GM11168 (cell line): Measurements from ENCODE around the gene MYO18B.

Experiments
- in situ Hi-C: fragments of 300-500 bp; cut with MboI; formaldehyde crosslinking; loops from one replicate; pipeline ENCODE4 v1.12.0; 2022; ENCODE audit warnings: low sequenced_read_pairs; ENCODE audit not compliant: unreplicated experiment

MYO18B gene

DNA sequence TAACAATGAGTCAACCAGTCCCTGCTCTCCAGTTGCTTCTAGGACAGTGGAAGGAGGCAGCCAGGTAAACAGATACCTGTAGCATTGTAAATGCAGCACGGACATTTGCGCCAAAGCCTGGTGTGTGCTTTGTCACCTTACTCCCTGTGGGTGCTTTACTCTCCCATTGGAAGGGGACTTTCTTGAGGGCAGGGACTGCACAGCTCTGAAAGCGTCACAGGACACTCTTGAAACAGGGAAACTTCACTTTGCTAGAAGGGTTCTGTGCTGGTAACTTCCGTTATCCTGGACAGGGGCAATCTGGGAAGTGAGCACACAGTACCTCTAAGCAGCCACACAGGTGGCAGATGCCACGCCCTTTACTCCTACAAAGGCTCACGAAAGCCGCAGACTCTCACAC lies 99.8 kb downstream of the MYO18B start:
- in situ Hi-C loops: no loop called here

DNA sequence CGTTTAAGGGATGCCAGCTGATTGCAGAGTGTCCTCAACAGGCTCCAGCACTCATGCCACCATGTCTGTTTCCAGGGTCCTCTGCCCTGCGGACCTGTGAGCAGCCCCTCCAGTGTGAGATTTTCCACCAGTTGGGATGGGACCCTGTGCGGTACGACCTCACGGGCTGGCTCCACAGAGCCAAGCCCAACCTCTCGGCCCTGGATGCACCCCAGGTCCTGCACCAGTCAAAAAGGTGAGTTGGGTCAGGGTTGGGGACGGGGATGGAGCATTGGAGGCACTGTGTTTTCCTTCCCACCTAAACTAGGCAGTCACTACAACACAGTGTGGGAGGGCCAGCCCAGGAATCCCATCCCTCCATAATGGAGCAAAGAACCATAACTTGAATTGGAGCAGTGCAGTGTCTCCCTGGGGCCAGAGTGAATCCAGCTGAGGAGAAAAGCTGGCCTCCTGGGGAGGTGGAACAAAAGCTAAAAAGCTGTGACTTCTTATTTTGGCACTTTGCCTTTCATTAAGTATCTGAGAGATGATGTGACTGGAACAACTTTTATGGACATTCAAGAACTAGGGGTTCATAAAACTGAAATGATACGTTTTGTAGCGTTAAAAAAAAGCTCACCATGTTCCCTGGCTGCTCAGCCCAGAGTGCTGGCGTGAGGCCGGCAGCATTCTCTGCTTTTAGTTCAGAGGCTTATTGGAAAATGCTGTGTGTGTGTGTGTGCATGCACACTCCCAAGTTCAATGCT lies 101.8 kb downstream of the MYO18B start:
- in situ Hi-C loops: no loop called here

GRCh38 chr22:25844601-25845000 lies 102.6 kb downstream of the MYO18B start:
- in situ Hi-C loops: no loop called here

GRCh38 chr22:25845985-25846745 lies 104.2 kb downstream of the MYO18B start:
- in situ Hi-C loops: no loop called here

DNA sequence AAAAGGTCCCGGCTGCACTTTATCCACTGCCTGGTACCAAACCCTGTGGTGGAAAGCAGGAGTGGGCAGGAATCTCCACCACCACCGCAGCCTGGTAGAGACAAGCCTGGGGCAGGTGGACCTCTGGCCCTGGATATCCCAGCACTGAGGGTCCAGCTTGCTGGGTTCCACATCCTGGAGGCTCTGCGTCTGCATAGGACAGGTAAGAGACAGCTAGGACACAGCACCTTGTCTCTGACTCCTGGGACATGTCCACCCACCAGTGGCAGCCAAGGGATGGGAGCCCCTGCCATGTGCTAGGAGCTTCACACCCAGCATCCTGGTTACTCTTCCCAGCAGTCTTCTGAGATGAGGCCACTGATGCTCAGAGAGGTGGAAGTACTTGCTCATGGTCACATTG lies 105.5 kb downstream of the MYO18B start:
- in situ Hi-C loops: no loop called here

DNA sequence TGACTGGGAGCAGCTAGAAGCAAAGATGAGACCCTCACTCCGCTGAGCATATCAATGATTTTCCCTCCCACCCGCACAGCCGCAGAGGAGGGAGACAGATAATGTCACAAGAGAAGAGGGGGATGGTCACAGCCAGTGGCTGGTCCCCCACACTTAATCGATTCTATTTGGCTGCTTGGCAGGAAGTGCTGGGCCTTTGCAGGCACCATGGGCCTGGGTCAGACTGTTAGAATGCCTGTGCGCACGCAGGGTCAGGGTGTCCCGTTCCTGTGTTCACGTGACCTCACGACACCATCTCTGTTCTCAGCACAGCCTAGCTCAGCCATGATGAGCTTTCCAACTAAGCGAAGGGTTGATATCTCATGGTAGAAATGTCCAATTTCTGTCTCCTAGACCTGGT lies 107.0 kb downstream of the MYO18B start:
- in situ Hi-C loops: no loop called here

DNA sequence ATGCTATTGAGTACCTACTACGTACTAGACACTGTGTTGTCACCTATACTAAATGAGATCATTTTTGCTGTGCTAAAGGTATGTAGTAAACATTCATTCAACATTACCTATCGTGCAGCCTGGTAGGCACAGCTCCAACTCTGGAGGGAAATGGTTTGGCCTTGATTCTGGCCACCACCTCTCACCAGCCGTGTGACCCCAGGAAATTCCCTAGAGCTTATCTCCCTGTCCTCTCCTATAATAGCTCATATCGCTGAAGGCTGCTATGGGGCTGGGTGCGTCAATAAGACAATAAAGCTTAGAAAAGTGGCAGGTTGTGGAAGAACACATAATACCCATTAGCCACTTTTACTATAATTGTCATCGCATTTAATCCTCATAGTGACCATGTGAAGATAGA lies 107.5 kb downstream of the MYO18B start:
- in situ Hi-C loops: no loop called here

DNA sequence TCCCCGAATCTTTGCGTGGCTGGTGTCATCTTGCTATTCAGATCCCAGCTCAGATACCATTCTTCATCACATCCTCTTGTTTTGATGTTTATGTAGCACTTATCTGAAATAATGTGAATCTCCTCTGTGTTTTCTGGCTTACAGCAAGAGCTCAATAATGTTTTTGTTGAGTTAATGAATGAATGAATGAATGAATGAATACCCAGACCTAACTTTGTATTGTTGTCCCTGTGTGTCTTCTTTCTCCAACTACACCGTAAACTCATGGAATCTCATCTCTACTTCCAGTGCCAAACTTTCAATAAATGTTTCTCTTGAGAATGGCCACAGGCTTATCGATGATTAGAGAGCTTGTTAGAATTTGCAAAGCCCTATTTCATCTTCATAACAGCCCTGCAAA lies 110.2 kb downstream of the MYO18B start:
- in situ Hi-C loops: no loop called here

- in situ Hi-C loops: no loop called here
Measured at GRCh38 chr22:25853078-25853477, 111.1 kb downstream of the MYO18B start.

DNA sequence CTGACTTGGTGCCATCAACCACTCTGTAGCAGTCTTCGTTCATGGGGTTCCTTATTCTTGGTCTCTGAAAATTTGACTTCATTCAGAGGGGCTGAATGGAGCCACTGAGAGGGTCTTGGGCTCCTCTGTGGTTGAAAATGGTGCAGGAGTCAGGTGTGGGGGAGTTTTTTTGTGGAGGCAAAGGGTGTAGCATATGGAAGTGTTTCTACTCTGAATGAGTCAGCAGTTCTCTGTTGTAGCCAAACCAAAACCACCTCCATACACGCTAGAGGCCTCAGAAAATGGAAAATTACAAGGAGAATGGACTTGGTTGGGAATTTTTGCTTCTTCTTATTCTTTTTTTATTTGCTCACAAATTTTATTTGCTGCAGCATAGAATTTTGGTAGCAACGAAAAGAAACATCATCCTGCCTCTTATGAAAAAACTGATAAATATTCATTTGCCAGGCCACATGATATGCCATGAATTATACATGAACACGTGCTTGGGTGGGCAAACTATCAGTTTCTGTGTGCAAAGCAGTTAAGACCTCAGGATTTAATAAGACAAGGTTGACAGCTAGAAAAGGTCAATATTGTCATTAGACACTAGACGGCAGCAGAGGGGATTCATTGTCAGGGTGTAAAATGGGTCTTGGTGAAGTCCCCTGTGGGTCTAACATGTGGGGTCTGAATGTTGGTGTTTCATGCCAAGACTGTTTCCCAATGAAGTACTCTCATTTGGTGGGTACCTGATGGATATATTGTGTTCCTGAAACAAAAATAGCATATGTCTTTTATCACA lies 111.7 kb downstream of the MYO18B start:
- in situ Hi-C loops: no loop called here

DNA sequence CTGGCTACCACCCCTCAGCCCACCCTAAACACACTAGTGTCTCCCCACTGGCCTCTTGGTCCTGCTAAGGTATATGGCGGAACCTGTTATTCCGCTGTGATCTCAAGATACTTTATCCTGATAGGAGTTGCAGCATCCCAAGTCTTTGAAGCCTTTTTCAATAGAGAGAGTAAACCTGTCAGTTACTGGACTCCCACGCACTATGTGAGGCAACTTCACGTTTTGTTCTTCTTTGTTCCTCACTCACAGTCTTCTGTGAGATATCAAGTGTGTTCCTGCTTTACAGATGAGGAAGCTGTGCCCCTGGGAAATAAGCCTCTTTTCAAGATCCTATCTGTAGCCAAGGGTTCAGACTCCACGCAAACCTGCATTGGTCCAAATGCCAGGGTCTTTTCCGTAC lies 127.8 kb downstream of the MYO18B start:
- in situ Hi-C loops: no loop called here

- in situ Hi-C loops: no loop called here
Measured at GRCh38 chr22:25874327-25874726, 132.3 kb downstream of the MYO18B start.

- in situ Hi-C loops: loop anchor here (25.0 kb wide), 1 partner anchor 462 kb away; no protein-coding TSS in a partner anchor
Measured at GRCh38 chr22:25875461-25875860, 133.5 kb downstream of the MYO18B start.

DNA sequence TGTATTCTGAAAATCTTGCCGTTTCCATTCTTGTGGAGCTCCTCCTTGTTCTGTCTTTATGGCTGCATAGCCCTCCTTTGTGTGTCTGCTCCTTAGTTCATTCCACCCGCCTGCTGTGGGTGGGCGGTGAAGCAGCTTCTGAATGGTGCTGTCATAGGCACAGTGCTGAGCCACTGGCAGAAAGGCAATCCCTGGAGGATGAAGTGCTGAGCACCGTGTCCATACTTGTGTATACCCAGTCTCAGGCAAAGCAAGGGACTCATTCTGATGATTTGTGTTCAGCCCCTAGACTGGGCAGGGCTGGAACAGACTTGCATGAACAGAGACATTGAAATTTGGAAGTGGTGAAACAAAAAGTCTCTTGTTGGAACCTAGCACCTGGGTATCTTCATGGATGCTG lies 134.9 kb downstream of the MYO18B start:
- in situ Hi-C loops: loop anchor here (25.0 kb wide), 1 partner anchor 460 kb away; no protein-coding TSS in a partner anchor

- in situ Hi-C loops: loop anchor here (25.0 kb wide), 1 partner anchor 458 kb away; no protein-coding TSS in a partner anchor
Measured at GRCh38 chr22:25878933-25879332, 136.9 kb downstream of the MYO18B start.

DNA sequence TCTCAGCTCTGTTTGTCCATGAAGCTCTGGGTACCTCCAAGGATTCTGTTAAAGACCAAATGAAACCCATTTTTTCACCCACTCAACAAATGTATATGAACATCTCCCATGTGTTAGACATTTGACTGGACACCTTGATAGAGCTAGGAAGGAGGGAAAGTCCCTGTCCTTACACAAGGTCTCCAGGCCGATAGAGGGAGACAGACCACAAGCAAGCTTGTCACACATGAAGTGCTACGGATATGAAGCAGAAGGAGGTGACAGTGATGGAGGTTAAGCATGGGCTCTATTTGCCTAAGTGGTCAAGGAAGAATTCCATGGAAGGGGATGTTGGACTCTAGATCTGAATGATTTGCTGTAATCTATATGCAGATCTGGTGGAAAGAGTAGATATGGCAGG lies 138.5 kb downstream of the MYO18B start:
- in situ Hi-C loops: loop anchor here (25.0 kb wide), 1 partner anchor 457 kb away; no protein-coding TSS in a partner anchor

DNA sequence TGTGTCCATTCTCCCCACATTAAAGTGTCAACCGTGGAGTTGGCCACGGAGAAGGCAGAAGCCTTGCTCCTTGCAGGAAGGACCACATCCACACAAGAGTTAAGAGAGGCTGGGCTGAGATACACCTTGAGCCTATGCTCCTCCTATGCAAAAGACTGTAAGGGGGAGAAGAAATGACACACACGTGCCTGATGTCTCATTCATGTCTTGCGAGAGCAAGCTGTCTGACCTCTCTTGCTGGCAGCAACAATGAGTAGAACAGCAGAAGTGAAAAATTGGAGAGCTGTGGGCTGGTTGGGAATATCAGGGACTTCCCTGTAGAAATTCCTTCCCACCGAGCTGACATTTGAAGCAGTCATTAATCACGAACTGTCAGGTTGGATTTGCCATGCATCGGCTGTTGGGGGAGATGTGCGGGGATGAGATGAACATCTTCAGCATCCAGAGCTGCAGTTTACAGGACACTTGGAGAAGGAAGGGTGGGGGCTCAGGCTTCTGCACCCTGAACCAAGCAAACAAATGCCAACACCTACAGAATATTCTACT lies 139.3 kb downstream of the MYO18B start:
- in situ Hi-C loops: loop anchor here (25.0 kb wide), 1 partner anchor 456 kb away; no protein-coding TSS in a partner anchor

GRCh38 chr22:25882360-25882759 lies 140.4 kb downstream of the MYO18B start:
- in situ Hi-C loops: loop anchor here (25.0 kb wide), 1 partner anchor 455 kb away; no protein-coding TSS in a partner anchor

DNA sequence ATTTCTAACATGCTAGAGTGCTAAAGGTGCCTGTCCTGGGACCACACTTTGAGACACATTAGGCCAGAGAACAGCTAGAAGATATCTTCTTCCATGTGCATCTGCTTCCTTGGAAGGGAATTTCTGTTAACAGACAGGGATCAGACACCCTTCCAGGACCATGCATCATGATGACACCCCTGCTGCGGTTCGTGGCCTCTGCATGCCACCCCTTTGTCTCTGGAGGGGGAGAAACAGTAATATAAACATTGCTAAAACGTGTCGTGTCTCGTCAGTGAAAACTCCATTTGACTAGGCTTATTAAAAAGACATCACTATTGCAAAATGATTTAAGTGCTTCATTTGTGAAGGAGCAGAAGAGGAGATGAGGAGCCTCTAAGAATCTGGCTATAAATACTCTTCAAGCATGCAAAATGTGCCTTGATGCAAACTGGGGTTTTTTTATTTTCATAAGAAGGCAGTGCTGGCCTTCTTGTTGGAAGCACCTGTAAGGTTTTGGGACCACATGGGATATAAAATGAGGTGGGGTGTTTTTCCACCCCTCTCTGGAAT lies 141.6 kb downstream of the MYO18B start:
- in situ Hi-C loops: loop anchor here (25.0 kb wide), 1 partner anchor 454 kb away; no protein-coding TSS in a partner anchor

DNA sequence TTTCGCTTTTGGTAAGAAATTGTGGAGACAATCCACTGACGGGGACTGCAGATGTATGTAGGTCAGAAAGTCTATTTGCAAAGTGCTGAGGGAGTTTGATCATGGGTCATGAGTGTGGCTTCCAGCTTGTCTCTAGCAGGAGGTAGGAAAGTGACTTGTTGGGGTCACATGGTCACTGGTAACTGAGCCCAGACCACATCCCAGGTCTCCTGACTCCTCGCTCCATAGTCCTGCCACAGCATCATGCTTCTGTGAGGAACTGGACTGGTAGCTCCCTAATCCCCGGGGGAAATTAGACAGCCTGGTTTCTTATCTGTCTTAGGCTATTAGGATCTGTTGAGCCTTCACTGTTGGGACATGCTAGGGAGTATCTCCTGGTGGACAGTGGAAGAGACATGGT lies 142.1 kb downstream of the MYO18B start:
- in situ Hi-C loops: loop anchor here (25.0 kb wide), 1 partner anchor 453 kb away; no protein-coding TSS in a partner anchor
